BJ (cell line): ENCODE results near the gene JAM3. TPM values are rescaled to one million over a fixed set of nuclear protein-coding genes. Genes with fewer than 3 reads are reported as not detected.
"Not testable (repeated sequence)": the region's sequence is repeated elsewhere in the genome, so short reads cannot be mapped to it uniquely, and the experiment has no call there.

Experiments
- CTCF ChIA-PET: fragments of 350-600 bp; formaldehyde crosslinking; extraction: SDS; loops from one replicate; lab custom pipeline; 2021; ENCODE audit warnings: antibody characterized with exemption, inconsistent platforms; lab: Yijun Ruan, JAX
- POLR2A ChIA-PET: fragments of 300-600 bp; sonication (Branson Sonifier 250); formaldehyde crosslinking; extraction: SDS; loops from one replicate; lab custom pipeline; 2021; ENCODE audit warnings: antibody characterized with exemption; lab: Charles Lee
- DNase-seq: peaks from one replicate; pipeline ENCODE4 v3.0.0-alpha.2; 2011; ENCODE audit warnings: low read depth
- H3K27me3 ChIP-seq: 2 replicates; pipeline ENCODE4 v1.6.0; 2011; ENCODE audit warnings: low read length; ENCODE audit not compliant: control insufficient read depth, insufficient read depth
- H3K36me3 ChIP-seq: 2 replicates; pipeline ENCODE4 v1.5.1; 2011; ENCODE audit warnings: low read length; ENCODE audit not compliant: control insufficient read depth, insufficient read depth
- H3K4me3 ChIP-seq: 2 replicates; pipeline ENCODE4 v1.5.1; 2011; ENCODE audit warnings: low read depth, mild to moderate bottlenecking, control low read depth, low read length
- polyA plus RNA-seq: library from polyadenylated mRNA; depleted of rRNA; stranded (reverse); fragments of >200 nt; gene quantifications from 2 replicates; pipeline ENCODE4 v1.2.3, GENCODE V29; 2011
- TF ChIP-seq, protein P1 (sequence below): IDR thresholded peaks from 2 replicates; pipeline ENCODE4 v1.5.1; 2011; ENCODE audit warnings: low read depth, mild to moderate bottlenecking, control low read depth, inconsistent platforms, low read length, moderate library complexity; ENCODE audit not compliant: insufficient read depth

Gene JAM3
- polyA plus RNA-seq, 1 experiment, result 42.3 TPM

GRCh38 chr11:134176284-134176683 lies 107.4 kb downstream of the JAM3 start:
- CTCF ChIA-PET, result no interaction called here
- no peaks in the 10 kb centered on the region for H3K27me3 ChIP-seq
- POLR2A ChIA-PET, result no interaction called here
- H3K36me3 ChIP-seq, result peaks cover 6% of the 10 kb centered on the region
- DNase-seq, result no peak
- H3K4me3 ChIP-seq, result no peak overlapping the region
- TF ChIP-seq, protein P1, sequence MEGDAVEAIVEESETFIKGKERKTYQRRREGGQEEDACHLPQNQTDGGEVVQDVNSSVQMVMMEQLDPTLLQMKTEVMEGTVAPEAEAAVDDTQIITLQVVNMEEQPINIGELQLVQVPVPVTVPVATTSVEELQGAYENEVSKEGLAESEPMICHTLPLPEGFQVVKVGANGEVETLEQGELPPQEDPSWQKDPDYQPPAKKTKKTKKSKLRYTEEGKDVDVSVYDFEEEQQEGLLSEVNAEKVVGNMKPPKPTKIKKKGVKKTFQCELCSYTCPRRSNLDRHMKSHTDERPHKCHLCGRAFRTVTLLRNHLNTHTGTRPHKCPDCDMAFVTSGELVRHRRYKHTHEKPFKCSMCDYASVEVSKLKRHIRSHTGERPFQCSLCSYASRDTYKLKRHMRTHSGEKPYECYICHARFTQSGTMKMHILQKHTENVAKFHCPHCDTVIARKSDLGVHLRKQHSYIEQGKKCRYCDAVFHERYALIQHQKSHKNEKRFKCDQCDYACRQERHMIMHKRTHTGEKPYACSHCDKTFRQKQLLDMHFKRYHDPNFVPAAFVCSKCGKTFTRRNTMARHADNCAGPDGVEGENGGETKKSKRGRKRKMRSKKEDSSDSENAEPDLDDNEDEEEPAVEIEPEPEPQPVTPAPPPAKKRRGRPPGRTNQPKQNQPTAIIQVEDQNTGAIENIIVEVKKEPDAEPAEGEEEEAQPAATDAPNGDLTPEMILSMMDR, result no peak

DNA sequence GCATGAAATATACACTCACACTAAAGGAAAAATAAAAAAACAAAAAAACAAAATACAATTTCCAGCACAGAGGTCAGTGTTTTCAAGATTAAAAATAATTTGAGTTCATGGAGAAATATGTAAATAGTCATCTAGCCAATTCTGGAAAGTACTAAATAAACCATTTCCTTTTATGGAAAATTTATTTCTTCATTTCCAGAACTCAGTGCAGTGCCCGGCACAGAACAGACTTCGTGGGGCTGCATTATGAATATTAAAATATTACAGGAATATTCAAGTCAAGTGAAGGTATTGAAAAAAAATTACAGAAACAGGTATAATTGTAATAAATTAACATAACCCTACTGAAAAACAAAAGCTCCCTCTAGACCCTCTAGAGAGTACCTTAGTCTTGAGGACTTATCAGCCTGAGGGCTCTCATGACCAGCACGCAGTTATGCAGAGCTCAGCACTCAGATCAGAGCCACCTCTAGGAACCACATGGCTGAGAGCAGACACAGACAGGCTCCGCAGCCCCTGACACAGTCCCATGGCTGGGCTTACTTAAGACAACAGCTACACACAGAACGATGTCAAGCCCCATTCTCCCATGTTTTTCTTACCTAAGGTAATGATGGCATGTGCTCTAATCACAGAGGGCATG lies 109.3 kb downstream of the JAM3 start:
- Histone ChIP-seq H3K36me3 (peaks cover 4% of the 10 kb centered on the region), H3K4me3 (no peak overlapping the region), H3K27me3 (no peaks in the 10 kb centered on the region)
- no peak for DNase-seq
- TF ChIP-seq, protein P1, result no peak
- POLR2A ChIA-PET, result no interaction called here
- CTCF ChIA-PET, result interaction anchor here (0.6 kb wide), 1 partner anchor 128 kb away, joined by 3 read pairs; no protein-coding TSS in a partner anchor

DNA sequence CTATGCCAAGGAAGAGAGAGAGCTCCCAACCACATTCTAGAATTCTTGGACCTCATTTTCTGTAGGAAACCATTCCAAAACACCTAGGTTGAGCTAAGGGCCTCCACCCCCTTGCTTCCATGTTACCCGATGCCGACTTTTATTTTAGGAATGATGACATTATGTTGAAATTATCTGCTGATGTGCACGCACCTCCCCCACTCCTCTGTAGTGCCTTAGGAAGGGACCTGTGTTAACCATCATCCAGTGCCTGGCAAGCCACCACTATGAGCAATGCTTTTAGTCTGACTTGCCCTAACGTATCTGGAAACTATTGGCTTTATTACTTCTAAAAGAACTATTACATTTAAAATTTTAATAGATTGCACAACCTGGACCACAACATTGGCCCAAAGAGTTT lies 112.8 kb downstream of the JAM3 start:
- POLR2A ChIA-PET, result no interaction called here
- Histone ChIP-seq H3K27me3 (no peaks in the 10 kb centered on the region), H3K36me3 (peaks cover 2% of the 10 kb centered on the region; the same call in 1 of the 2 replicates), H3K4me3 (no peak overlapping the region)
- TF ChIP-seq, protein P1, result no peak
- peak; percentile 51 for DNase-seq
- CTCF ChIA-PET, result interaction anchor here (0.8 to 1.9 kb wide), 3 partner anchors 17 to 131 kb away, joined by 3 to 4 read pairs (median 3); no protein-coding TSS in a partner anchor

GRCh38 chr11:134188092-134188491 lies 119.2 kb downstream of the JAM3 start:
- DNase-seq, H3K27me3 ChIP-seq, H3K4me3 ChIP-seq, POLR2A ChIA-PET, H3K36me3 ChIP-seq: not testable (repeated sequence)
- CTCF ChIA-PET, result interaction anchor here (1.4 kb wide), 1 partner anchor 18 kb away, joined by 3 read pairs; no protein-coding TSS in a partner anchor

DNA sequence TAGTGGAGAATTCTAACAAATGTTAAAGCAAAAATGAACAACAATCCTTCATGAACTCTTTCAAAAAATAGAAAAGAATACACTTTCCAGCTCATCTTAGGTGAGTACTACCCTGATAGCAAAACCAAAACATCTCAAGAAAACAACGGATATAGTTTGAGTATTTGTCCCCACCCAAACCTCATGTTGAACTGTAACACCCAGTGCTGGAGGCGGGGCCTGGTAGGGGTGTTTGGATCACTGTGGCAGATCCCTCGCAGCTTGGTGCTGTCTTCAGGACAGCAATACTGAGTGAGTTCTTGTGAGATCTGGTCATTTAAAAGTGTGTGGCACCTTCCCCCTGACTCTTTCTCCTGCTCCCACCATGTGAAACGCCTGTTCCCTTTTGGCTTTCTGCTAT lies 127.9 kb downstream of the JAM3 start:
- Histone ChIP-seq H3K4me3 (no peak overlapping the region), H3K36me3 (no peaks in the 10 kb centered on the region; the same call in 1 of the 2 replicates), H3K27me3 (no peaks in the 10 kb centered on the region)
- CTCF ChIA-PET, result interaction anchor here (1.2 to 3.9 kb wide), 2 partner anchors 11 to 15 kb away, joined by 3 to 17 read pairs; no protein-coding TSS in a partner anchor
- POLR2A ChIA-PET, result no interaction called here
- TF ChIP-seq, protein P1, result no peak
- no peak for DNase-seq

DNA sequence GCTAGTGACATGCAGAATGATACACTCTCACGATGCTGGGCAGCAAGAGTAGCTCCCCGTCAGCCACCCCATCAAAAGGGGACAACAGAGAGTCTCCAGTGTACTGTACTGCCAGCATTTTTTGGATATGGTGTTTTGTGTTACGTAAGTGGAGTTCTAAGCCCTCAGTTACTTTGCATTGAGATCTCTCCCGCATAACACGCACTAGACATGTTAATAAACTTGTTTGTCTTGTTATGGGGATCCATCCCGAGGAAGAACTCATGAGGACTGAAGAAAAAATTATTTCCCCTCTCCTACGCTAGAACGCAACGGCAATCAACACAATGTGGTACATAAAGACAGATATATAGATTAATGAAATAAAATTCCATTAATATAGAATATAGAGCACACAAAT lies 130.7 kb downstream of the JAM3 start:
- Histone ChIP-seq H3K36me3 (peaks cover 2% of the 10 kb centered on the region; the same call in 1 of the 2 replicates), H3K27me3 (no peaks in the 10 kb centered on the region), H3K4me3 (no peak overlapping the region)
- ChIA-PET POLR2A (no interaction called here), CTCF (interaction anchor here (2.3 kb wide), 1 partner anchor 8 kb away, joined by 10 read pairs; no protein-coding TSS in a partner anchor)
- TF ChIP-seq, protein P1, result no peak
- DNase-seq, result no peak
